GM10266 (cell line): ENCODE data around the gene CLEC4C.

ENCODE experiments used
- DNase-seq: peaks from one replicate; pipeline ENCODE4 v3.0.0; 2012; ENCODE audit errors: extremely low spot score
- CTCF ChIP-seq: IDR thresholded peaks from 2 replicates; pipeline ENCODE4 v1.5.1; 2012; ENCODE audit warnings: mild to moderate bottlenecking, low read depth; ENCODE audit not compliant: control insufficient read depth, insufficient read depth; ENCODE audit errors: missing control alignments

CLEC4C gene

GRCh38 chr12:7694556-7695236, 52.5 kb downstream of the CLEC4C start:
- DNase-seq = no peak
- TF ChIP-seq CTCF = no peak

DNA sequence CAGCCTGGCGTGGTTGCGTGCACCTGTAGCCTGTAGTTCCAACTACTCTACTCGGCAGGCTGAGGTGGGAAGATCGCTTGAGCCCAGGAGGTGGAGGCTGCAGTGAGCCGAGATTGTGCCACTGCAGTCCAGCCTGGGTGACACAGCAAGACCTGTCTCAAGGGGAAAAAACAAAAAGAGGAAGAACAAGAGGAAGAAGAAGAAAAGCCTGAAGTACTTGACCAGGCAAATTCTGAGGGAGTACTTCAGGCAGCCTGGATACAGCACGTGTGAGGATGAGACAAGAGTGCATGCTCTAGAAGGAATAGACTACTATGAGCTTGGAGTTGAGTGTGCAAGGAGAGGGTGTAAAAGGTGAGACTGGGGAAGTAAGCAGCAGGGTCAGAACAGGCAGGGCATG, 53.4 kb downstream of the CLEC4C start:
- DNase-seq = no peak
- TF ChIP-seq CTCF = no peak

DNA sequence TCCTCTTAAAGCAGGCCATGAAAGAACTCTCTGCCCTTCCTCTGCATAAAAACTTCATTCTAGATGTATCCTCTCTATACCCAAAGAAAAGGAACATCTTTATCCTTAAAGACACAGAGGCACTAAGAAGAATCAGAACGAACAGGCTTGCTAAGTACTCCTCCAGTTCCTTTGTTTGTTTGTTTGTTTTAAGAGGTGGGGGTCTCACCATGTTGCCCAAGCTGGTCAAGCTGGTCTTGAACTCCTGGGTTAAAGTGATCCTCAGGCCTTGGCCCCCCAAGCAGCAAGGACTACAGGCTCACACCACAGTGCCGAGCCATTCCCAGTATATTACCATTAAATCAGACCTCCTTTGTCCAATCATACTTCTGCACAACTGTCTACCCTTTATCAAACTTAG, 65.6 kb downstream of the CLEC4C start:
- DNase-seq = no peak
- no peak for TF ChIP-seq CTCF
